ENCODE results near the gene PRKRIP1. TPM values are rescaled to one million over a fixed set of nuclear protein-coding genes. Genes with fewer than 3 reads are reported as not detected.

The PRKRIP1 gene
- total RNA-seq, 1 experiment from 2014 or later = 36.8 TPM

DNA sequence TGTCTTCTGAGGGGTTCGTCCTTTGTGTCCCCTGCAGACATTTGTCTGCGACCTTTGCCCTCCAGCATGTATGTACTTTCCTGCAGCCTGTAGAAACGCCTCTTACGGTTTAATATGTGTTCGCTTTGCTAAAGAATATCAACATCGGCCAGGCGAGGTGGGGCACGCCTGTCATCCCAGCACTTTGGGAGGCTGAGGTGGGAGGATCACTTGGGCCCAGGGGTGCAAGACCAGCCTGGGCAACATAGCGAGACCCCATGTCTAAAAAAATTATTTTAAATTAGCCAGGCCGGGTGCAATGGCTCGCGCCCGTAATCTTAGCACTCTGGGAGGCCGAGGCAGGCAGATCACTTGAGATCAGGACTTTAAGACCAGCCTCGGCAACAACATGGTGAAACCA lies 53.0 kb downstream of the PRKRIP1 start:
- POLR2A ChIA-PET = interaction anchor here (3.0 kb wide), 1 partner anchor 15 kb away, joined by 7 read pairs; the partner anchor contains the start of genes ALKBH4 and LRWD1

DNA sequence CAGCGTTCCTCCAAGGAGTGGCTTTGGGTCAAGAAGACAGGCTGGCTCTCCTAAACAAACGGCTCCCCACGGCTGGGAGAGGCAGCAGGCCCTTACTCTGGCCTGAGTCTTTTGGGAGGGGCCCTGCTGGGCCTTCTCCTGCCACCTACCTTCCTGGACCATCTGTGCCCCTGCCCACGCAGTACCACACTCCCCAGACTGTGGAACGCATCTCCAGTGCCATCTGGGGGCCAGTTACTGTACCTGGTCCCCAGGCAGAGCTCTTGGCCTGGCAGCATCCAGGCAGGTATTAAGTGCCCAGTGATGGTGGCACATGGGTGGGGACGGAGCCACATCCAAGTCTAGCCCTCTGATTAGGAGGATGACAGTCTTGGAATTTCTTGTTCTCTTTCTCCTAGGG lies 54.1 kb downstream of the PRKRIP1 start:
- no TSS peak for BruUV-seq (replicated peaks)
- Mint-ChIP-seq H3K4me1 (ENCODE audit: insufficient read depth, unreplicated experiment) (no peaks in the 10 kb centered on the region), H3K27me3 (ENCODE audit: insufficient read depth, unreplicated experiment) (no peaks in the 10 kb centered on the region), H3K36me3 (ENCODE audit: insufficient read depth, unreplicated experiment) (peaks cover 12% of the 10 kb centered on the region), H3K27ac (ENCODE audit: low read depth, unreplicated experiment) (no peak overlapping the region), H3K9me3 (ENCODE audit: unreplicated experiment) (no peaks in the 10 kb centered on the region), H3K4me3 (ENCODE audit: unreplicated experiment) (no peak overlapping the region)
- peak; percentile 22 for DNase-seq (ENCODE audit: unreplicated experiment)
- intact Hi-C loops (cut with micrococcal nuclease) = no loop called here
- ChIA-PET POLR2A (interaction anchor here (3.0 kb wide), 1 partner anchor 14 kb away, joined by 7 read pairs; the partner anchor contains the start of genes ALKBH4 and LRWD1), CTCF (interaction anchor here (0.5 to 1.0 kb wide), 2 partner anchors 12 to 28 kb away, joined by 3 to 4 read pairs; no protein-coding TSS in a partner anchor)
- TF ChIP-seq, protein P1, sequence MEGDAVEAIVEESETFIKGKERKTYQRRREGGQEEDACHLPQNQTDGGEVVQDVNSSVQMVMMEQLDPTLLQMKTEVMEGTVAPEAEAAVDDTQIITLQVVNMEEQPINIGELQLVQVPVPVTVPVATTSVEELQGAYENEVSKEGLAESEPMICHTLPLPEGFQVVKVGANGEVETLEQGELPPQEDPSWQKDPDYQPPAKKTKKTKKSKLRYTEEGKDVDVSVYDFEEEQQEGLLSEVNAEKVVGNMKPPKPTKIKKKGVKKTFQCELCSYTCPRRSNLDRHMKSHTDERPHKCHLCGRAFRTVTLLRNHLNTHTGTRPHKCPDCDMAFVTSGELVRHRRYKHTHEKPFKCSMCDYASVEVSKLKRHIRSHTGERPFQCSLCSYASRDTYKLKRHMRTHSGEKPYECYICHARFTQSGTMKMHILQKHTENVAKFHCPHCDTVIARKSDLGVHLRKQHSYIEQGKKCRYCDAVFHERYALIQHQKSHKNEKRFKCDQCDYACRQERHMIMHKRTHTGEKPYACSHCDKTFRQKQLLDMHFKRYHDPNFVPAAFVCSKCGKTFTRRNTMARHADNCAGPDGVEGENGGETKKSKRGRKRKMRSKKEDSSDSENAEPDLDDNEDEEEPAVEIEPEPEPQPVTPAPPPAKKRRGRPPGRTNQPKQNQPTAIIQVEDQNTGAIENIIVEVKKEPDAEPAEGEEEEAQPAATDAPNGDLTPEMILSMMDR (IDR thresholded peaks at IDR 0.05; ENCODE audit: unreplicated experiment) = no peak

More for the DNA sequence above, 53.0 kb downstream of the PRKRIP1 start:
- Mint-ChIP-seq H3K4me3 (ENCODE audit: unreplicated experiment) (no peak overlapping the region), H3K36me3 (ENCODE audit: insufficient read depth, unreplicated experiment) (peaks cover 7% of the 10 kb centered on the region), H3K27ac (ENCODE audit: low read depth, unreplicated experiment) (no peak overlapping the region), H3K9me3 (ENCODE audit: unreplicated experiment) (no peaks in the 10 kb centered on the region), H3K27me3 (ENCODE audit: insufficient read depth, unreplicated experiment) (no peaks in the 10 kb centered on the region), H3K4me1 (ENCODE audit: insufficient read depth, unreplicated experiment) (no peaks in the 10 kb centered on the region)
- no TSS peak for BruUV-seq (replicated peaks)
- CTCF ChIA-PET = no interaction called here
- intact Hi-C loops (cut with micrococcal nuclease) = no loop called here
- TF ChIP-seq, protein P1 (IDR thresholded peaks at IDR 0.05; ENCODE audit: unreplicated experiment) = no peak
- no peak for DNase-seq (ENCODE audit: unreplicated experiment)

DNA sequence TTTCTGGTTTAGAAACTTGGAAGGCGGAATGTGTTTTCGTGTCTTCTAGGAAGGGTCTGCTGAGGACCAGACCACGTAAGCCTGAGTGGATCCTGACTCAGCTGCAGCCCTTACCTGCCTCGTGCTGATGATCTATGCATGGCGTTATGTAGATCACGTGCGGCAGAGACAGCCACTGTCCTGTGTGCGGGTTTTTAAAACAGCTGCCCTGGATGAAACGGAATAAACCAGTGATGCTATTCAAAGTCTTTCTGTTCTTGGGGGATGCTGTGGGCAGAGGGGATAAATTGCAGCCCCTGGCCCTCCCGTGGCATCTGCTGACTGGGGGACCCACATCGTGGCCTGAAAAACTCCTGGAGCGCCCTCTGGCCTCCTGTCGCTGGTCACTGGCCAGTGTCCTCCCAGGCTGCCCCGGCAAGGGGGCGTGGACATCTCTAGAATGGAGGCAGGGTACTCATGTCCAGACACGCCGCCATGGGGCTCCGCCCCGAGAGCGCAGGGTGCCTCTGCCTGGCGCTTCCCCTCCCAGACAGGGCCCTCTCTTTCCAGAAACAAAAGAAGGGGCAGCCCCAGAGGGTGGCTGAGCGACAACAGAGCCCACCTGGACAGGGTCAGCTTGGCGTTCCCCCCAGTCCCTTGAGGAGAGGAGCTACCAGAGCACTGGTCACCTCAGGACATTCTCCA lies 55.4 kb downstream of the PRKRIP1 start:
- peak; percentile 62 for DNase-seq (ENCODE audit: unreplicated experiment)
- H3K36me3 Mint-ChIP-seq (ENCODE audit: insufficient read depth, unreplicated experiment) = peaks cover 12% of the 10 kb centered on the region
- H3K27ac Mint-ChIP-seq (ENCODE audit: low read depth, unreplicated experiment) = no peak overlapping the region
- H3K4me3 Mint-ChIP-seq (ENCODE audit: unreplicated experiment) = no peak overlapping the region
- POLR2A ChIA-PET = interaction anchor here (3.0 kb wide), 1 partner anchor 13 kb away, joined by 7 read pairs; the partner anchor contains the start of genes ALKBH4 and LRWD1
- intact Hi-C loops (cut with micrococcal nuclease) = no loop called here
- no TSS peak for BruUV-seq (replicated peaks)
- H3K9me3 Mint-ChIP-seq (ENCODE audit: unreplicated experiment) = no peaks in the 10 kb centered on the region
- CTCF ChIA-PET = interaction anchor here (0.6 to 1.1 kb wide), 2 partner anchors 47 to 1307 kb away, joined by 3 to 4 read pairs; no protein-coding TSS in a partner anchor
- no peaks in the 10 kb centered on the region for H3K27me3 Mint-ChIP-seq (ENCODE audit: insufficient read depth, unreplicated experiment)
- no peaks in the 10 kb centered on the region for H3K4me1 Mint-ChIP-seq (ENCODE audit: insufficient read depth, unreplicated experiment)
- TF ChIP-seq, protein P1 (IDR thresholded peaks at IDR 0.05; ENCODE audit: unreplicated experiment) = no peak

DNA sequence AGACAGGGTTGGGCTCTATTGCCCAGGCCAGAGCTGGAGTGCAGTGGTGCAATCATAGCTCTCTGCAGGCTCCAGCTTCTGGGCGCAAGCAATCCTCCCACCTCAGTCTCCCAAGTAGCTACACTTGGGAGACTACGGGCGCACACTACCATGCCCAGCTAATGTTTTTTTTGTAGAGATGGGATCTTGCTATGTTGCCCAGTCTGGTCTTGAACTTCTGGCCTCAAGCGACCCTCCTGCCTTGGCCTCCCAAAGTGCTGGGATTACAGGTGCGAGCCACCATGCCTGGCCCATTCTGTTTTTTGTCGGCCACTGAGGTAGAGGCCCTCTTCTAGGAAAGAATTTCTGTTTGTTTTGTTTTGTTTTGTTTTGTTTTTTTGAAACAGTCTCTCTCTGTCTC lies 56.3 kb downstream of the PRKRIP1 start:
- H3K36me3 Mint-ChIP-seq (ENCODE audit: insufficient read depth, unreplicated experiment) = peaks cover 18% of the 10 kb centered on the region
- intact Hi-C loops (cut with micrococcal nuclease) = no loop called here
- DNase-seq (ENCODE audit: unreplicated experiment) = no peak
- no peaks in the 10 kb centered on the region for H3K9me3 Mint-ChIP-seq (ENCODE audit: unreplicated experiment)
- ChIA-PET POLR2A (interaction anchor here (1.0 kb wide), 1 partner anchor 55 kb away, joined by 4 read pairs; no protein-coding TSS in a partner anchor), CTCF (interaction anchor here (0.6 to 1.1 kb wide), 2 partner anchors 48 to 1308 kb away, joined by 3 to 4 read pairs; no protein-coding TSS in a partner anchor)
- no peaks in the 10 kb centered on the region for H3K27me3 Mint-ChIP-seq (ENCODE audit: insufficient read depth, unreplicated experiment)
- no peaks in the 10 kb centered on the region for H3K4me1 Mint-ChIP-seq (ENCODE audit: insufficient read depth, unreplicated experiment)
- no TSS peak for BruUV-seq (replicated peaks)
- H3K27ac Mint-ChIP-seq (ENCODE audit: low read depth, unreplicated experiment) = no peak overlapping the region
- TF ChIP-seq, protein P1 (IDR thresholded peaks at IDR 0.05; ENCODE audit: unreplicated experiment) = no peak
- H3K4me3 Mint-ChIP-seq (ENCODE audit: unreplicated experiment) = no peak overlapping the region
